HepG2 (cell line): ENCODE data around the gene ZNF667. TPM values are rescaled to one million over a fixed set of nuclear protein-coding genes. Genes with fewer than 3 reads are reported as not detected.

ENCODE experiments used
- FOSL1 ChIP-seq: sonication (generic); formaldehyde crosslinking; IDR thresholded peaks from 2 replicates; pipeline ENCODE4 v1.9.0; 2021; ENCODE audit warnings: missing genetic modification reagents, borderline replicate concordance
- GMEB1 ChIP-seq: sonication (generic); formaldehyde crosslinking; IDR thresholded peaks from 2 replicates; pipeline ENCODE4 v1.5.1; 2020; ENCODE audit warnings: missing genetic modification reagents, mild to moderate bottlenecking, borderline replicate concordance
- HOMEZ ChIP-seq: IDR thresholded peaks from 2 replicates; pipeline ENCODE4 v1.6.1; 2016; ENCODE audit warnings: low read depth
- MAF1 ChIP-seq: sonication (generic); formaldehyde crosslinking; IDR thresholded peaks from 2 replicates; pipeline ENCODE4 v1.5.0; 2020; ENCODE audit warnings: missing genetic modification reagents, borderline replicate concordance
- NFYC ChIP-seq: IDR thresholded peaks from 2 replicates; pipeline ENCODE4 v1.6.1; 2016; ENCODE audit warnings: missing genetic modification reagents, missing compliant biosample characterization
- PAWR ChIP-seq: sonication (generic); formaldehyde crosslinking; IDR thresholded peaks from 2 replicates; pipeline ENCODE4 v1.4.0; 2020; ENCODE audit warnings: missing genetic modification reagents, mild to moderate bottlenecking, borderline replicate concordance
- PHF8 ChIP-seq: sonication (generic); formaldehyde crosslinking; IDR thresholded peaks from 2 replicates; pipeline ENCODE4 v1.5.0; 2020; ENCODE audit warnings: missing genetic modification reagents
- SRSF1 ChIP-seq: fragments of 200-400 bp; formaldehyde crosslinking; optimal IDR thresholded peaks from 2 replicates; pipeline ENCODE3; 2017; ENCODE audit warnings: mild to moderate bottlenecking, low read depth, low read length, moderate library complexity
- ZC3H13 ChIP-seq: sonication (generic); formaldehyde crosslinking; IDR thresholded peaks from 2 replicates; pipeline ENCODE4 v1.8.1; 2023; ENCODE audit warnings: mild to moderate bottlenecking, missing genetic modification reagents, moderate library complexity
- ZKSCAN1 ChIP-seq: fragments of 150-350 bp; IDR thresholded peaks from 2 replicates; pipeline ENCODE4 v1.6.1; 2014; ENCODE audit warnings: low read length
- ZMYM3 ChIP-seq: sonication (generic); formaldehyde crosslinking; IDR thresholded peaks from 2 replicates; pipeline ENCODE4 v1.5.1; 2020; ENCODE audit warnings: mild to moderate bottlenecking, missing genetic modification reagents
- ZNF18 ChIP-seq: sonication (generic); formaldehyde crosslinking; IDR thresholded peaks from 2 replicates; pipeline ENCODE4 v1.8.0; 2022; ENCODE audit warnings: mild to moderate bottlenecking, missing genetic modification reagents; ENCODE audit not compliant: insufficient replicate concordance
- ZNF274 ChIP-seq: sonication (generic); formaldehyde crosslinking; IDR thresholded peaks from 2 replicates; pipeline ENCODE4 v1.5.1; 2020; ENCODE audit warnings: mild to moderate bottlenecking, missing genetic modification reagents
- ZNF30 ChIP-seq: sonication (generic); formaldehyde crosslinking; IDR thresholded peaks from 2 replicates; pipeline ENCODE4 v1.5.0; 2020; ENCODE audit warnings: mild to moderate bottlenecking, missing genetic modification reagents
- ZNF580 ChIP-seq: IDR thresholded peaks from 2 replicates; pipeline ENCODE4 v1.6.1; 2016; ENCODE audit warnings: low read depth, borderline replicate concordance
- ZNF670 ChIP-seq: sonication (generic); formaldehyde crosslinking; IDR thresholded peaks from 2 replicates; pipeline ENCODE4 v1.8.0; 2022; ENCODE audit warnings: mild to moderate bottlenecking, missing genetic modification reagents, borderline replicate concordance
- ZNF891 ChIP-seq: sonication (generic); formaldehyde crosslinking; IDR thresholded peaks from 2 replicates; pipeline ENCODE4 v1.5.0; 2020; ENCODE audit warnings: mild to moderate bottlenecking, missing genetic modification reagents
- polyA plus RNA-seq, 8 experiments: library from polyadenylated mRNA; depleted of rRNA in 3 of 8; stranded (reverse) in 7 of 8; unstranded in 1 of 8; fragments of >200 nt; fragmentation: Illumina TruSeq in 4 of 8; extraction: Trizol in 4 of 8; gene quantifications; 2 replicates each; pipeline versions ENCODE4 v1.2.1 to v1.2.3, GENCODE V29; 2011 to 2016; ENCODE audit warnings: low read depth in 4 of 8, missing spikeins in 1 of 8, mixed read lengths in 1 of 8; ENCODE audit not compliant: insufficient read depth in 1 of 8
- total RNA-seq, 5 experiments: library from RNA; depleted of rRNA; stranded (reverse); fragments of >200 nt; fragmentation: Illumina TruSeq; extraction: Trizol; gene quantifications; 2 replicates each; pipeline ENCODE4 v1.2.3, GENCODE V29; 2016; ENCODE audit warnings: low read depth in 1 of 5
- TF ChIP-seq, protein P1 (sequence below): sonication (generic); formaldehyde crosslinking; conservative IDR thresholded peaks from 2 replicates; pipeline ENCODE4 v1.4.0; 2020; ENCODE audit warnings: missing genetic modification reagents
- TF ChIP-seq, protein P2 (sequence below): sonication (generic); formaldehyde crosslinking; IDR thresholded peaks from 2 replicates; pipeline ENCODE4 v1.5.0; 2020; ENCODE audit warnings: missing genetic modification reagents, mild to moderate bottlenecking, borderline replicate concordance

The ZNF667 gene
- total and polyA plus RNA-seq, 2 of the 13 experiments (the other 11 are each of a cell fraction or from before 2014, with no cell fraction given), result not detected

DNA sequence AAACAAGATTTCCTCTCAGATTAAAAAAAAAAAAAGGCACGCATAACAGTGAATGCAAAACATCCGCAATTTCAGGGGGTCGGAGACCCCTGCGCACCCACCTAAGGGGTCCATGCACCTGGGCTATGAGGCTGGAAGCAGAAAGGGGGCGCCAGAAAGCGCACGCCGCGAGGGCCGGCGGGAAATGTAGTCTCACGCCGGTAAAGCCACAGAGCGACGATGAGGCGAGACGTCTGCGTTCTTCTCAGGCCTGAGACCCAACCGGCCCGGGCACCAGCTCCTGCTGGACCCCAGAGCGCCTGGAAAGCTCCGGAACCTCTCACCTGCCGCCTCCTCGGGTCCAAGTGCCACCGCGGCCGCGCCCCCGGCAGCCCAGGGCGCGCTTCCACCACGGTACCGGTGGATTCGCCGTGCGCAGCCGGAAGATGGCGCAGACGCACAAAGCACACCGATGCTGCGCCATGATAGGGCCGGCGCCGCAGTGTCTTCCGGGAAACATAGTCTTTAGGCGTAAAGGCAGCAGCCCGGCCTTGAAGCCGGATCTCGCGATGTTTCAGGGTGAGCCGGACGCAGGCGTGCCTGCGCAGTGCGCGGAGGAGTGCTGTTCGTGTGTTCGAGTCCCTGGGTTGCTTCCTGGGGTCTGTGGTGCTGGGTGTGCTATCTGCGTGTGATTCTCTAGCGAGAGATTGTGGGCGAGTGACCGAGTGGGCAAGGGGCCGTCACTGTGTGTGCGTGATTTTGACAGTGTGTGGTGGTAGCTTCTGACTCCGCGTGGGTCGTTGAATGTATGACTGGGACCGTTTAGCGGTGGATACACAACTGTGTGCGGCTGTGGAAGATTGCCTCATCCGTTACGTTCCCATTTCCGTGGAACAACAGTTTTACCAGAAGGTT lies 83.8 kb downstream of the ZNF667 start, which contains the start of gene ZNF582 (continued):
- TF ChIP-seq ZNF891 (CRISPR knock-in tag) (peak; percentile 36; the same call in 1 of the 2 replicates), ZKSCAN1 (no peak), ZMYM3 (CRISPR knock-in tag) (0 out of 2 replicates have a peak, but pooled peaks have one; percentile 36), PHF8 (peak; percentile 80), FOSL1 (CRISPR knock-in tag) (no peak), ZNF30 (0 out of 2 replicates have a peak, but pooled peaks have one; percentile 16), MAF1 (no peak), SRSF1 (peak; percentile 39), ZNF18 (CRISPR knock-in tag) (no peak), ZNF274 (CRISPR knock-in tag) (peak; percentile 37; the same call in 1 of the 2 replicates), ZNF670 (no peak), GMEB1 (CRISPR knock-in tag) (peak; percentile 88), PAWR (CRISPR knock-in tag) (0 out of 2 replicates have a peak, but pooled peaks have one; percentile 52), ZNF580 (CRISPR knock-in tag) (peak; percentile 37; the same call in 1 of the 2 replicates), HOMEZ (CRISPR knock-in tag) (0 out of 2 replicates have a peak, but pooled peaks have one; percentile 61), ZC3H13 (CRISPR knock-in tag) (no peak), NFYC (CRISPR knock-in tag) (peak; percentile 69)
- TF ChIP-seq, protein P1, sequence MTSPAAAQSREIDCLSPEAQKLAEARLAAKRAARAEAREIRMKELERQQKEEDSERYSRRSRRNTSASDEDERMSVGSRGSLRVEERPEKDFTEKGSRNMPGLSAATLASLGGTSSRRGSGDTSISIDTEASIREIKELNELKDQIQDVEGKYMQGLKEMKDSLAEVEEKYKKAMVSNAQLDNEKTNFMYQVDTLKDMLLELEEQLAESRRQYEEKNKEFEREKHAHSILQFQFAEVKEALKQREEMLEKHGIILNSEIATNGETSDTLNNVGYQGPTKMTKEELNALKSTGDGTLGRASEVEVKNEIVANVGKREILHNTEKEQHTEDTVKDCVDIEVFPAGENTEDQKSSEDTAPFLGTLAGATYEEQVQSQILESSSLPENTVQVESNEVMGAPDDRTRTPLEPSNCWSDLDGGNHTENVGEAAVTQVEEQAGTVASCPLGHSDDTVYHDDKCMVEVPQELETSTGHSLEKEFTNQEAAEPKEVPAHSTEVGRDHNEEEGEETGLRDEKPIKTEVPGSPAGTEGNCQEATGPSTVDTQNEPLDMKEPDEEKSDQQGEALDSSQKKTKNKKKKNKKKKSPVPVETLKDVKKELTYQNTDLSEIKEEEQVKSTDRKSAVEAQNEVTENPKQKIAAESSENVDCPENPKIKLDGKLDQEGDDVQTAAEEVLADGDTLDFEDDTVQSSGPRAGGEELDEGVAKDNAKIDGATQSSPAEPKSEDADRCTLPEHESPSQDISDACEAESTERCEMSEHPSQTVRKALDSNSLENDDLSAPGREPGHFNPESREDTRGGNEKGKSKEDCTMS (CRISPR knock-in tag), result no peak
- TF ChIP-seq, protein P2, sequence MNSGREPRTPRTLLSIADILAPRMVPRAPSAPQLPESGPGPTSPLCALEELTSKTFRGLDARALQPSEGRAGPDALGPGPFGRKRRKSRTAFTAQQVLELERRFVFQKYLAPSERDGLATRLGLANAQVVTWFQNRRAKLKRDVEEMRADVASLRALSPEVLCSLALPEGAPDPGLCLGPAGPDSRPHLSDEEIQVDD (CRISPR knock-in tag), result no peak
